Smooth muscle cell (in vitro differentiated cells): Measurements from ENCODE around the gene UGP2. TPM values are rescaled to one million over a fixed set of nuclear protein-coding genes. Genes with fewer than 3 reads are reported as not detected.

ENCODE experiments used
- DNase-seq: peaks from one replicate; lab custom pipeline; 2025; ENCODE audit not compliant: unreplicated experiment; lab: John Stamatoyannopoulos, UW
- H2AFZ ChIP-seq: fragments of 200-600 bp; sonication (generic); 2 replicates; pipeline ENCODE4 v1.6.0; 2016; ENCODE audit warnings: antibody characterized with exemption, low read depth, mild to moderate bottlenecking
- H3F3A ChIP-seq: fragments of 200-600 bp; sonication (generic); 2 replicates; pipeline ENCODE4 v1.6.0; 2017; ENCODE audit warnings: antibody characterized with exemption, low read depth
- H3K27ac ChIP-seq: fragments of 200-600 bp; sonication (generic); 2 replicates; pipeline ENCODE4 v1.5.1; 2016; ENCODE audit warnings: low read depth, mild to moderate bottlenecking
- H3K27me3 ChIP-seq: fragments of 200-600 bp; sonication (generic); 2 replicates; pipeline ENCODE4 v1.6.1; 2016; ENCODE audit warnings: low read depth, mild to moderate bottlenecking
- H3K36me3 ChIP-seq: fragments of 200-600 bp; sonication (generic); 2 replicates; pipeline ENCODE4 v1.5.1; 2016; ENCODE audit warnings: low read depth
- H3K4me1 ChIP-seq: fragments of 200-600 bp; sonication (generic); 2 replicates; pipeline ENCODE4 v1.5.1; 2016; ENCODE audit warnings: low read depth
- H3K4me2 ChIP-seq: fragments of 200-600 bp; sonication (generic); 2 replicates; pipeline ENCODE4 v1.6.0; 2016; ENCODE audit warnings: mild to moderate bottlenecking
- H3K4me3 ChIP-seq: fragments of 200-600 bp; sonication (generic); 2 replicates; pipeline ENCODE4 v1.5.1; 2016; ENCODE audit warnings: mild to moderate bottlenecking
- H3K79me2 ChIP-seq: fragments of 200-600 bp; sonication (generic); 2 replicates; pipeline ENCODE4 v1.6.0; 2016; ENCODE audit warnings: low read depth, mild to moderate bottlenecking
- H3K9ac ChIP-seq: fragments of 200-600 bp; sonication (generic); 2 replicates; pipeline ENCODE4 v1.6.0; 2016; ENCODE audit warnings: low read depth
- H3K9me3 ChIP-seq: fragments of 200-600 bp; sonication (generic); replicated peaks from 2 replicates; pipeline ENCODE4 v1.5.1; 2016; ENCODE audit warnings: low read depth
- H4K20me1 ChIP-seq: fragments of 200-600 bp; sonication (generic); 2 replicates; pipeline ENCODE4 v1.6.0; 2016; ENCODE audit warnings: low read depth
- WGBS: methylation state at CpG from one replicate; pipeline ENCODE4 v1.1.7; 2016; ENCODE audit warnings: low lambda C conversion rate; 5-methylcytosine and 5-hydroxymethylcytosine counted together
- polyA plus RNA-seq: library from polyadenylated mRNA; unstranded; fragments of >200 nt; fragmentation: Nextera tagmentation; extraction: Ambion mirVana; gene quantifications from 2 replicates; pipeline ENCODE4 v1.2.1, GENCODE V29; 2016
- total RNA-seq: library from RNA; depleted of rRNA; stranded (reverse); fragments of >200 nt; gene quantifications from 2 replicates; pipeline ENCODE4 v1.2.3, GENCODE V29; 2014
- TF ChIP-seq, protein P1 (sequence below): fragments of 200-600 bp; sonication (generic); IDR thresholded peaks from 2 replicates; pipeline ENCODE4 v1.5.1; 2017; ENCODE audit warnings: borderline replicate concordance, mild to moderate bottlenecking, antibody characterized with exemption; ENCODE audit not compliant: insufficient read depth, poor library complexity, severe bottlenecking

The UGP2 gene
- total and polyA plus RNA-seq, 2 experiments from 2014 or later: 171 to 238 TPM

DNA sequence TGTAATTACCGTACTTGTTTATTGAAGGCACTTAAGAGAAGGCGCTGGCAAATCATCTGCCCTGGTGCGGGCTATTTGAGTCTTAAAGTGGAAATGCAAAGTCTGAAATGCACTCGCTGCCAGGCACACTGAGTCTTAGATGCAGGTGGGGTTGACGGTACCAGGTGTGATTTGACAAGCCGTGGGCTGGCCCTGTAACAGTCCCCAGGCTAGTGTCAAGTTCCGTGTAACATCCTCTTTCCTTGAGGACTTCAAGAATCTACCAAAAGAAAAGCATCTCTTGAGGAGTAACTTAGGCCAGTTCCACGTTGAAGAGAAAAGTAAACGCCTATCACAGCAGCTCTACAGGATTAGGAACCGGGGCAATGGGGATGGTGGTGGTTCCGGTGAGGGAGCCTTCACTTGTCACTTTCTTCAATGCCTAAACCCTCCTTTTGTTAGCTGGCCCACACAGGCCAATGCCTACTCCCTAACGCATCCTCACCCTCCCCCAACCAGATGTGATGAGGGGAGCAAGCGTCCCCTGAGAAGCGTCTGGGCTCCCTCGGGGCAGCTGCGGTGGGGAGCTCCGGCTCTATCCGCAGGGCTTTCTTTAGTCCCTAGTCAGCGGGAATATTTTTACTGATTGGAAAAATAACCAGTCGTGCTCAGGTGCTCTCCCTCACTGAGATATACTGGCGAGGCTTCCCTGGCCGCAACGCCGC lies 1.5 kb upstream of the UGP2 start:
- Histone ChIP-seq H3K79me2 (peaks cover 32% of the 10 kb centered on the region), H2AFZ (peak overlapping the region; percentile 26), H3K27me3 (no peaks in the 10 kb centered on the region), H3K9ac (peak overlapping the region; percentile 53), H3K27ac (peak overlapping the region; percentile 82), H3K9me3 (no peaks in the 10 kb centered on the region), H3K4me2 (peak overlapping the region; percentile 86), H3F3A (no peaks in the 10 kb centered on the region), H3K4me3 (peak overlapping the region; percentile 84), H3K36me3 (no peaks in the 10 kb centered on the region), H4K20me1 (peaks cover 22% of the 10 kb centered on the region), H3K4me1 (peaks cover 30% of the 10 kb centered on the region)
- DNase-seq: no peak
- TF ChIP-seq, protein P1, sequence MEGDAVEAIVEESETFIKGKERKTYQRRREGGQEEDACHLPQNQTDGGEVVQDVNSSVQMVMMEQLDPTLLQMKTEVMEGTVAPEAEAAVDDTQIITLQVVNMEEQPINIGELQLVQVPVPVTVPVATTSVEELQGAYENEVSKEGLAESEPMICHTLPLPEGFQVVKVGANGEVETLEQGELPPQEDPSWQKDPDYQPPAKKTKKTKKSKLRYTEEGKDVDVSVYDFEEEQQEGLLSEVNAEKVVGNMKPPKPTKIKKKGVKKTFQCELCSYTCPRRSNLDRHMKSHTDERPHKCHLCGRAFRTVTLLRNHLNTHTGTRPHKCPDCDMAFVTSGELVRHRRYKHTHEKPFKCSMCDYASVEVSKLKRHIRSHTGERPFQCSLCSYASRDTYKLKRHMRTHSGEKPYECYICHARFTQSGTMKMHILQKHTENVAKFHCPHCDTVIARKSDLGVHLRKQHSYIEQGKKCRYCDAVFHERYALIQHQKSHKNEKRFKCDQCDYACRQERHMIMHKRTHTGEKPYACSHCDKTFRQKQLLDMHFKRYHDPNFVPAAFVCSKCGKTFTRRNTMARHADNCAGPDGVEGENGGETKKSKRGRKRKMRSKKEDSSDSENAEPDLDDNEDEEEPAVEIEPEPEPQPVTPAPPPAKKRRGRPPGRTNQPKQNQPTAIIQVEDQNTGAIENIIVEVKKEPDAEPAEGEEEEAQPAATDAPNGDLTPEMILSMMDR: no peak
- 3% methylated on average over 24 of the region's 24 CpGs for WGBS

DNA sequence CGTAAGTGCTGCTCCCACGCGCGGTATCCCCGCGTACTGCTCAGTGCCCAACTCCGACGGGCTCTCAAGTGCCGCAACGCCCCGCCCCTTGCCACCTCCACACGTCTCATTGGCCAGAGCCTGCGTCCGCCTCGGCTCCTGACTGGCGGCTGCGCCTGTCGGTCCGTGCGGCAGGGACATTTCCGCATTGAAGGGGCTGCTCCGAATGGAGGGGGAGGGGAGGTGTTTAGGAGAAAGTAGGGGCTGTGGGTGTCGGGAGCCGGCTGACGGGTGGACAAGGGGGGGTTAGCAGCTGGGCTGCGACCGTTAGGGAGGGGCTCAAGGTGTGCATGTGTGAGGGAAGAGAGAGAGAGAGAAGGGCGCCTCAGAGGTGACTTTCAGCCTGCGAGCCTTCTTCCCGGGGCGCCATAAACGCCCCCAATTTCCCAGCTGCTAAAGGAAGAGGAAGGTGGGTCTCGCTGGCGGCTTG lies 877 bp upstream of the UGP2 start:
- Histone ChIP-seq H3K27ac (peak overlapping the region; percentile 82), H2AFZ (peak overlapping the region; percentile 80), H3K27me3 (no peaks in the 10 kb centered on the region), H4K20me1 (peaks cover 28% of the 10 kb centered on the region), H3K79me2 (peaks cover 38% of the 10 kb centered on the region), H3K9me3 (no peaks in the 10 kb centered on the region), H3K4me3 (peak overlapping the region; percentile 84), H3K4me2 (peak overlapping the region; percentile 86), H3K36me3 (no peaks in the 10 kb centered on the region), H3K4me1 (peaks cover 36% of the 10 kb centered on the region), H3K9ac (peak overlapping the region; percentile 85), H3F3A (no peaks in the 10 kb centered on the region)
- TF ChIP-seq, protein P1: no peak
- peak; percentile 84 for DNase-seq
- WGBS: under 1% methylated on average over 30 of the region's 34 CpGs

DNA sequence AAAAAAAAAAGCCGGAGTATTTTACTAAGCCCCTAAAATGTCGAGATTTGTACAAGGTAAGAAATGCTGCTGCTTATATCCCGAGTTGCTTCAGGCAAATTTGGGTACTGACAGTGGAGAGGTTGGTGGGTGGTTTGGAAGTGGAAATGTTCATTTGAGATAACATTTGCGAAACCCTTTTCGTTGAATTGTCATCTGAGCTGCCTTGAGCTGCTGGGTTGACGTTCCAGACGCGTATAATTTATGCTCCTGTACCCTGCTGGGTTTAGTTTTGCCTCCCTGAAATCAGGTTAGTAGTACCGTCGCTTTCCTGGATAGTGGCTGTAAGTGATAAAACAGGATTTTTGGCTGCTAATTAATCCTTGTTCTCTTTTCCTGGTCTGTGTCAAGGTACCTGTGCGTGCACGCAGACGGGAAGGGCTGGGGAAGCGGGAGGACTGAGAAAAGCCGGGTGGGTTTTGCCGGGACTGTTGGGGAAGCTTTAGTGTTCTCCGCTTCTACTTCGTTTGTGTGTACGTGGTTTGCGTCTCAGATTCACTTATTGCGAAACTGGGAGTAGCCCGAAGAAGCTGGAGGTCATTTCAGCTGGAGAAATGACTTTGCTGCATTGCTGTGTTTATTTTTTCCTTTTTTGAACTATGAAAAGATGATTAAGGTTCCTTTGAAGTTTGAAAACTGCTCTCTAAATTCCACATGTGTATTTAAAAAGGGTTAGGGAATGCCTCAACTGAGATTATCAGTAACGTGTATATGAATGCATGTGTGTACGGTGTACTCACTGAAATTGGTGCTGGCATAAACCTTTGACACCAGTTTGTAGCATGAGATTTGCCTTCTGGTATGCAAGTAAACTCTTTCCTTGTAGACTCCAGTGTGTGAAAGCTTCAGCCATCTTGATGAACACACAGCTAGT lies 709 bp downstream of the UGP2 start:
- no peak for DNase-seq
- TF ChIP-seq, protein P1: no peak
- Histone ChIP-seq H3K9ac (peak overlapping the region; percentile 85), H3K36me3 (no peaks in the 10 kb centered on the region), H3K9me3 (no peaks in the 10 kb centered on the region), H3F3A (no peaks in the 10 kb centered on the region), H3K4me2 (peak overlapping the region; percentile 86), H2AFZ (peak overlapping the region; percentile 80), H4K20me1 (peaks cover 41% of the 10 kb centered on the region), H3K27me3 (no peaks in the 10 kb centered on the region), H3K27ac (peak overlapping the region; percentile 82), H3K79me2 (peaks cover 54% of the 10 kb centered on the region), H3K4me1 (peaks cover 51% of the 10 kb centered on the region), H3K4me3 (peak overlapping the region; percentile 84)
- under 1% methylated on average over 24 of the region's 24 CpGs for WGBS
